HL-60 (cell line): ENCODE measurements around the gene CBL.

ENCODE experiments used
- DNase-seq, 2 experiments: peaks; one replicate each; pipeline ENCODE4 v3.0.0-alpha.2; 2010 to 2020; ENCODE audit warnings: low read depth in 1 of 2, low spot score in 1 of 2
- H3K27ac ChIP-seq: fragments of 250-450 bp; sonication (Bioruptor Pico); replicated peaks from 2 replicates; pipeline ENCODE4 v1.5.1; 2020; ENCODE audit warnings: mild to moderate bottlenecking, moderate library complexity
- H3K27me3 ChIP-seq: fragments of 250-450 bp; sonication (Bioruptor Pico); 2 replicates; pipeline ENCODE4 v1.5.1; 2021; ENCODE audit warnings: mild to moderate bottlenecking, moderate library complexity; ENCODE audit not compliant: insufficient read depth, poor library complexity, severe bottlenecking
- H3K4me3 ChIP-seq: replicated peaks from 2 replicates; pipeline ENCODE4 v1.5.1; 2011; ENCODE audit warnings: mild to moderate bottlenecking, control low read depth, low read length; ENCODE audit not compliant: insufficient read depth
- CTCF ChIP-seq: IDR thresholded peaks from one replicate; pipeline ENCODE4 v1.5.1; 2011; ENCODE audit warnings: low read length, control low read depth, inconsistent platforms; ENCODE audit not compliant: insufficient read depth
- GABPA ChIP-seq: IDR thresholded peaks from 2 replicates; pipeline ENCODE4 v1.6.1; 2012; ENCODE audit warnings: low read depth
- POLR2AphosphoS5 ChIP-seq: IDR thresholded peaks from 2 replicates; pipeline ENCODE4 v1.6.1; 2012; ENCODE audit warnings: low read depth
- REST ChIP-seq: IDR thresholded peaks from 2 replicates; pipeline ENCODE4 v1.6.1; 2012; ENCODE audit warnings: low read depth; ENCODE audit not compliant: insufficient replicate concordance
- SPI1 ChIP-seq: IDR thresholded peaks from 2 replicates; pipeline ENCODE4 v1.6.1; 2012; ENCODE audit warnings: low read depth, mild to moderate bottlenecking, borderline replicate concordance

The CBL gene

GRCh38 chr11:119229741-119230140 lies 23.6 kb downstream of the CBL start:
- Histone ChIP-seq H3K27ac (no peak overlapping the region), H3K4me3 (no peak overlapping the region), H3K27me3 (no peaks in the 10 kb centered on the region)
- no peak for TF ChIP-seq SPI1
- TF ChIP-seq REST: no peak
- no peak for TF ChIP-seq POLR2AphosphoS5
- no peak for TF ChIP-seq GABPA
- no peak for TF ChIP-seq CTCF
- no peak for DNase-seq

GRCh38 chr11:119236490-119236889 lies 30.4 kb downstream of the CBL start:
- Histone ChIP-seq H3K4me3 (no peak overlapping the region), H3K27ac (no peak overlapping the region), H3K27me3 (no peaks in the 10 kb centered on the region)
- no peak for TF ChIP-seq GABPA
- TF ChIP-seq CTCF: no peak
- no peak for TF ChIP-seq POLR2AphosphoS5
- no peak for DNase-seq

- no peak for DNase-seq
- TF ChIP-seq GABPA (no peak), REST (no peak), SPI1 (no peak), POLR2AphosphoS5 (no peak), CTCF (no peak)
- H3K4me3 ChIP-seq: no peak overlapping the region
- H3K27ac ChIP-seq: no peak overlapping the region
- no peaks in the 10 kb centered on the region for H3K27me3 ChIP-seq
These were observed 30.8 kb downstream of the CBL start for GRCh38 chr11:119236891-119237290.

GRCh38 chr11:119237515-119237914 lies 31.4 kb downstream of the CBL start:
- Histone ChIP-seq H3K27ac (no peak overlapping the region), H3K4me3 (no peak overlapping the region), H3K27me3 (no peaks in the 10 kb centered on the region)
- TF ChIP-seq POLR2AphosphoS5 (no peak), GABPA (no peak), CTCF (no peak), REST (no peak), SPI1 (no peak)
- DNase-seq: no peak
